Urinary bladder (tissue), 4 donors: ENCODE data around the gene GNAT1. TPM values are rescaled to one million over a fixed set of nuclear protein-coding genes. Genes with fewer than 3 reads are reported as not detected.
"Not testable (repeated sequence)": the region's sequence is repeated elsewhere in the genome, so short reads cannot be mapped to it uniquely, and the experiment has no call there.

Source experiments
- DNase-seq: peaks from one replicate; pipeline ENCODE4 v3.0.0-alpha.2; 2015; ENCODE audit errors: extremely low spot score
- H3K27ac ChIP-seq: one replicate; pipeline ENCODE4 v1.5.1; 2013; ENCODE audit warnings: low read depth, mild to moderate bottlenecking, moderate library complexity
- H3K36me3 ChIP-seq: one replicate; pipeline ENCODE4 v1.6.1; 2013; ENCODE audit warnings: mild to moderate bottlenecking, moderate library complexity; ENCODE audit not compliant: insufficient read depth
- H3K4me1 ChIP-seq: one replicate; pipeline ENCODE4 v1.6.1; 2013; ENCODE audit warnings: mild to moderate bottlenecking, moderate library complexity; ENCODE audit not compliant: insufficient read depth
- H3K4me3 ChIP-seq: one replicate; pipeline ENCODE4 v1.5.1; 2013; ENCODE audit warnings: low read depth, low read length
- whole genome bisulfite sequencing: extraction: QIAGEN DNeasy Blood & Tissue Kit; methylation state at CpG from one replicate; pipeline ENCODE4 v1.1.7; 2013; 5-methylcytosine and 5-hydroxymethylcytosine counted together
- polyA plus RNA-seq: library from polyadenylated mRNA; stranded (reverse); fragments of 200-250 nt; gene quantifications from one replicate; pipeline ENCODE4 v1.2.3, GENCODE V29; 2013
- total RNA-seq: library from RNA; depleted of rRNA; stranded (reverse); fragments of >200 nt; gene quantifications from one replicate; pipeline ENCODE4 v1.2.3, GENCODE V29; 2014
- donor health status: healthy with polysubstance abuse.
- donor health status: healthy.

GNAT1 gene
- total and polyA plus RNA-seq, 2 donors = not detected

GRCh38 chr3:50220109-50220508 lies 28.7 kb downstream of the GNAT1 start:
- H3K4me1 ChIP-seq = no peaks in the 10 kb centered on the region
- no peak overlapping the region for H3K4me3 ChIP-seq
- WGBS = 70% methylated on average over 6 of the region's 6 CpGs
- H3K36me3 ChIP-seq = no peaks in the 10 kb centered on the region
- no peak overlapping the region for H3K27ac ChIP-seq
- no peak for DNase-seq

- WGBS = 83% methylated on average over 4 of the region's 4 CpGs
- Histone ChIP-seq H3K36me3 (no peaks in the 10 kb centered on the region), H3K27ac (no peak overlapping the region), H3K4me3 (no peak overlapping the region), H3K4me1 (no peaks in the 10 kb centered on the region)
- no peak for DNase-seq
Measured at GRCh38 chr3:50221051-50221410, 29.6 kb downstream of the GNAT1 start.

- no peaks in the 10 kb centered on the region for H3K4me1 ChIP-seq
- 78% methylated on average over 12 of the region's 12 CpGs for WGBS
- H3K36me3 ChIP-seq = no peaks in the 10 kb centered on the region
- H3K27ac ChIP-seq = no peak overlapping the region
- no peak for DNase-seq
- H3K4me3 ChIP-seq = no peak overlapping the region
Measured at GRCh38 chr3:50221411-50222168, 30.2 kb downstream of the GNAT1 start.

DNA sequence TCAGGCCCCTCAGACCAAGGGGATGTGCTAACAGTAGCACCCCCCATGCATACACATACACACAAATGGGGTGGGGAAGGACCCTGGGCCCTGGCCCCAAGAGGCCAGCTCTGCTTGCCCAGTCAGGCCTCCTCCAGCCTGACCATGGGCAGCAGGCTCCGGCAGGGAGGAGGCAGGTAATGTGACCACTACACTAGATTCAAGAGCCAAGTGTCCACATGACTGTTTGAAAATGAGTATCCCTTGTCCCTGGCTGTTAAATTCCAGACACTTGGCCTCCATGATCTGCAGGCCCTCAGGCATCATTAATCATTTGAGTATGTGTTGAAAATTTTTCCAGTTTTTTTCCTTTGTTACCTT lies 30.7 kb downstream of the GNAT1 start:
- no peak for DNase-seq
- no peaks in the 10 kb centered on the region for H3K36me3 ChIP-seq
- no peak overlapping the region for H3K27ac ChIP-seq
- no peak overlapping the region for H3K4me3 ChIP-seq
- H3K4me1 ChIP-seq = no peaks in the 10 kb centered on the region
- 98% methylated on average over 1 of the region's 1 CpG for WGBS

DNA sequence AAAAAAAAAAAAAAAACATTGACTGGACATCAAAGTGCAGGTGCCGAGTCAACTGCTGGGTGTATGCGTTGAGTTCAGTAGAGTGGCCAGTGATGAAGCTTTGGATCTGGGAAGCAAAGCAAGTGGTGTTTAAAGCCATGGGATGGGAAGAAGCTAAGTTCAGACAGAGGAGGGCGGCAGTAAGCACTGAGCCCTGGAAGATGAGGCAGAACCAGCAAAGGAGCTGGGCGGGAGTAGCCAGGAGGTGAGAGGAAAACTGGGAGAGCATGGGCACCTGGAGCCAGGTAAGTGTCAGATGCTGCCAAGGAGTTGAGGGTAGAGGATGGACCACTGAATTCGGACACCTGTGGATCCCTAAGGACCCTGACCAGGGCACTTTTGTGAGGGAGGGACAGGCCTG lies 33.2 kb downstream of the GNAT1 start:
- Histone ChIP-seq H3K27ac (no peak overlapping the region), H3K4me3 (no peak overlapping the region), H3K36me3 (no peaks in the 10 kb centered on the region), H3K4me1 (no peaks in the 10 kb centered on the region)
- DNase-seq = no peak
- WGBS = 68% methylated on average over 5 of the region's 5 CpGs

GRCh38 chr3:50226888-50227389 lies 35.5 kb downstream of the GNAT1 start:
- Histone ChIP-seq H3K4me3 (peak overlapping the region; percentile 12), H3K36me3 (no peaks in the 10 kb centered on the region), H3K4me1 (no peaks in the 10 kb centered on the region), H3K27ac (no peak overlapping the region)
- DNase-seq = no peak
- under 1% methylated on average over 40 of the region's 40 CpGs for WGBS

- H3K36me3 ChIP-seq = no peaks in the 10 kb centered on the region
- 2% methylated on average over 50 of the region's 51 CpGs for WGBS
- H3K27ac ChIP-seq = peak overlapping the region; percentile 68
- peak; percentile 88 for DNase-seq
- no peaks in the 10 kb centered on the region for H3K4me1 ChIP-seq
- H3K4me3 ChIP-seq = peak overlapping the region; percentile 49
Measured at GRCh38 chr3:50227390-50228183, 36.2 kb downstream of the GNAT1 start.

DNA sequence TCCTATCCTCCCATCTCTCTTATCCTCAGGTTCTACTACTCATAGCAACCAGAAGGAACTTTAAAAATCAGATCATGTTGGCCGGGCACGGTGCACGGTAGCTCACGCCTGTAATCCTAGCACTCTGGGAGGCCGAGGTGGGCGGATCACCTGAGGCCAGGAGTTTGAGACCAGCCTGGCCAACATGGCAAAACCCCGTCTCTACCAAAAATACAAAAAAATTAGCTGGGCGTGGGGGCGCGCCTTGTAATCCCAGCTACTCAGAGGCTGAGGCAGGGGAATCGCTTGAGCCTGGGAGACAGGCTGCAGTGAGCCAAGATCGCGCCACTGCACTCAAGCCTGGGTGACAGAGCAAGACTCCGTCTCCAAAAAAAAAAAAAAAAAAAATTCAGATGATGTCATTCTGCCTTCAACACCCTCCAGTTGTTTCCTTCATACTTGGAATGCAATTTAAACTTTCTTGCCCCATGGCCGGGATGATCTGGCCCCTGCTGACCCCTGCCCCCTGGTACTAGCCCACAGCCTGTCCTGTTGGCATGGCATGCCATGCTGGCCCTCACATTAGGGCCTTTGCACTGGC lies 36.9 kb downstream of the GNAT1 start:
- not testable (repeated sequence) for H3K4me1 ChIP-seq, H3K27ac ChIP-seq, H3K36me3 ChIP-seq, DNase-seq
- WGBS = 34% methylated on average over 15 of the region's 15 CpGs
- H3K4me3 ChIP-seq = peak overlapping the region; percentile 49

GRCh38 chr3:50229490-50229889 lies 38.1 kb downstream of the GNAT1 start:
- WGBS = 90% methylated on average over 3 of the region's 3 CpGs
- no peak overlapping the region for H3K4me3 ChIP-seq
- H3K27ac ChIP-seq = no peak overlapping the region
- no peaks in the 10 kb centered on the region for H3K4me1 ChIP-seq
- no peaks in the 10 kb centered on the region for H3K36me3 ChIP-seq
- no peak for DNase-seq

DNA sequence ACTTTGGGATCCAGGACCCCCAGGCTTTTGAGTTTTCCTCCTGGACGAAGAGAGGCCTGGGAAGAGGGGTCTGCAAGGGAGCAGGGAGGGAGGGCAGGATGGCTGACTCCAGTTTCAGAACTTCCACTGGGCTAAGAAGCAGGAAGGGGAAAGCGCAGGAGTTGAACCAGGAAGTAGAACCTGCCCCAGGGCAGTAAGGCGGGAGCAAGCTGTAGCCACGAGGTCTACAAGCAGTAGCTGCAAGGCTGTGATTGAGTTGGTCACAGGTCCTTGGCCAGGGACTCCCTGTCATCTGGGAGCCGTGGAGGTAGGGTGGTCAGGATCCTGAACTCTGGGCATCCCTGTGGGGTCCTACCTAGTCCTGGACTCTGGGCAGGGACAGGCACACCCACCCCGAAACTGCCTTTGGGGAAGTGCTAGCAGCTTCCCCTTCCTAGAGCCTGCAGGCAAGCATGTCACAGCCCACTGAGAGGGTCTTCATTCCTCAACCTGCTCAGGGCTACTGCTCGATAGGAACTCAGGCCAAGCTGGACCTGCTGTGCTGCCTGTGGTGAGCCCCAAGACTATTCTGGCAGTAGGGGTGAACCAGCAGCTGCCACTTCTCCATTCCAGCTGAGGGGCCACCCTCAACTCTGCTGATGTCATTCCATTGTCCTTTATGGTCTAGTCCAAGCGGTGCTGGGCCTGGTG lies 38.8 kb downstream of the GNAT1 start:
- H3K4me3 ChIP-seq = no peak overlapping the region
- H3K27ac ChIP-seq = no peak overlapping the region
- H3K4me1 ChIP-seq = no peaks in the 10 kb centered on the region
- DNase-seq = no peak
- H3K36me3 ChIP-seq = no peaks in the 10 kb centered on the region
- 81% methylated on average over 8 of the region's 8 CpGs for WGBS

GRCh38 chr3:50230794-50231125 lies 39.4 kb downstream of the GNAT1 start:
- H3K27ac ChIP-seq = no peak overlapping the region
- H3K4me1 ChIP-seq = no peaks in the 10 kb centered on the region
- DNase-seq = no peak
- no peak overlapping the region for H3K4me3 ChIP-seq
- H3K36me3 ChIP-seq = no peaks in the 10 kb centered on the region
- whole genome bisulfite sequencing = 83% methylated on average over 4 of the region's 4 CpGs

DNA sequence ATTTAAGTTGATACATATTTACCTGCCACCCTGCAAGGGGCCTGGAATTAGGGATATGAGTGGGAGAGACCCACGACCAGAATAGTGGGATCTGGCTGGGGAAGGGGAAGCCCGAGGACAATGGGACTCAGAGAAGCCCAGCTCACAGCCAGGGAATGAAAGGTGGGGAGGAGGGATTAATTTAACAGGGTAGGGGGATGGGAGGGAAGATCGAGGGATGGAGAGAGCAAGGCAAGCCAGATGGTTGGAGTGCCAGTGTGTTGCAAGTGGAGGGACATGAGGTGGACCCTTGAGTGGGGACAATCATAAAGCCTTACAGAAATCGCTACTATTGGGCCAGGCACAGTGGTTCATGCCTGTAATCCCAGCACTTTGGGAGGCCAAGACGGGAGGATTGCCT lies 40.2 kb downstream of the GNAT1 start:
- H3K27ac ChIP-seq = no peak overlapping the region
- no peak overlapping the region for H3K4me3 ChIP-seq
- WGBS = 62% methylated on average over 5 of the region's 5 CpGs
- no peak for DNase-seq
- no peaks in the 10 kb centered on the region for H3K36me3 ChIP-seq
- no peaks in the 10 kb centered on the region for H3K4me1 ChIP-seq

GRCh38 chr3:50232303-50232702 lies 40.9 kb downstream of the GNAT1 start:
- WGBS = 67% methylated on average over 3 of the region's 3 CpGs
- Histone ChIP-seq H3K36me3 (no peaks in the 10 kb centered on the region), H3K4me3 (no peak overlapping the region), H3K27ac (no peak overlapping the region), H3K4me1 (no peaks in the 10 kb centered on the region)
- no peak for DNase-seq
